SK-N-SH (cell line): ENCODE results near the gene GLYR1. TPM values are rescaled to one million over a fixed set of nuclear protein-coding genes. Genes with fewer than 3 reads are reported as not detected.

Source experiments
- CTCF ChIA-PET: fragments of 300-600, 350-600 bp; formaldehyde crosslinking; extraction: SDS; loops from one replicate; lab custom pipeline; 2021; lab: Yijun Ruan, JAX
- POLR2A ChIA-PET: fragments of 350-600 bp; sonication (Branson Sonifier 250); formaldehyde crosslinking; extraction: SDS; loops from one replicate; lab custom pipeline; 2020; ENCODE audit warnings: antibody characterized with exemption, inconsistent platforms; lab: Yijun Ruan, JAX
- DNase-seq: peaks from one replicate; pipeline ENCODE4 v3.0.0; 2012
- H2AFZ ChIP-seq: fragments of 200-600 bp; sonication (generic); 2 replicates; pipeline ENCODE4 v1.8.1; 2016; ENCODE audit warnings: antibody characterized with exemption, mild to moderate bottlenecking, low read depth
- H3F3A ChIP-seq: fragments of 200-600 bp; sonication (generic); replicated peaks from 2 replicates; pipeline ENCODE3; 2016; ENCODE audit warnings: antibody characterized with exemption, mild to moderate bottlenecking; ENCODE audit not compliant: insufficient read depth
- H3K27ac ChIP-seq, 2 experiments: fragments of 200-500 bp in 1 of 2; fragments of 200-600 bp in 1 of 2; sonication (Bioruptor generic) in 1 of 2; sonication (generic), shearing (Covaris generic) in 1 of 2; 2 replicates each; pipeline versions ENCODE4 v1.5.1 to v1.6.1; 2014 to 2016; ENCODE audit warnings: low read depth in 2 of 2, inconsistent platforms in 1 of 2, low read length in 1 of 2, mild to moderate bottlenecking in 1 of 2, mixed read lengths in 1 of 2
- H3K27me3 ChIP-seq: fragments of 200-600 bp; sonication (generic), shearing (Covaris generic); 2 replicates; pipeline ENCODE4 v1.6.1; 2016; ENCODE audit warnings: mixed run types; ENCODE audit not compliant: insufficient read depth
- H3K36me3 ChIP-seq, 2 experiments: fragments of 200-500 bp in 1 of 2; fragments of 200-600 bp in 1 of 2; sonication (Bioruptor generic) in 1 of 2; sonication (generic) in 1 of 2; replicated peaks in 1 of 2; 2 replicates each; pipeline versions ENCODE3 to v1.5.1; 2014 to 2016; ENCODE audit warnings: low read length in 1 of 2, mild to moderate bottlenecking in 1 of 2; ENCODE audit not compliant: insufficient read depth in 2 of 2, control insufficient read depth in 1 of 2
- H3K4me1 ChIP-seq, 2 experiments: fragments of 200-500 bp in 1 of 2; fragments of 200-600 bp in 1 of 2; sonication (Bioruptor generic) in 1 of 2; sonication (generic), shearing (Covaris generic) in 1 of 2; 2 replicates each; pipeline versions ENCODE4 v1.5.1 to v1.6.1; 2014 to 2016; ENCODE audit warnings: low read depth in 1 of 2, low read length in 1 of 2, mixed run types in 1 of 2; ENCODE audit not compliant: insufficient read depth in 2 of 2, control insufficient read depth in 1 of 2
- H3K4me2 ChIP-seq: fragments of 200-600 bp; sonication (generic), shearing (Covaris generic); 2 replicates; pipeline ENCODE4 v1.6.1; 2017; ENCODE audit warnings: mixed run types
- H3K4me3 ChIP-seq, 2 experiments: fragments of 200-500 bp in 1 of 2; fragments of 200-600 bp in 1 of 2; sonication (Bioruptor generic) in 1 of 2; sonication (generic), shearing (Covaris generic) in 1 of 2; 2 replicates each; pipeline versions ENCODE4 v1.5.1 to v1.8.1; 2014 to 2016; ENCODE audit warnings: low read depth in 2 of 2, inconsistent platforms in 1 of 2, low read length in 1 of 2, mild to moderate bottlenecking in 1 of 2, mixed read lengths in 1 of 2, moderate library complexity in 1 of 2
- H3K79me2 ChIP-seq: fragments of 200-600 bp; sonication (generic); 2 replicates; pipeline ENCODE4 v1.8.1; 2017; ENCODE audit warnings: mild to moderate bottlenecking; ENCODE audit not compliant: insufficient read depth
- H3K9ac ChIP-seq: fragments of 200-600 bp; sonication (generic); 2 replicates; pipeline ENCODE4 v1.6.1; 2017; ENCODE audit warnings: mixed run types
- H3K9me2 ChIP-seq: fragments of 200-600 bp; sonication (generic); 2 replicates; pipeline ENCODE4 v1.6.1; 2017; ENCODE audit warnings: mixed run types
- H3K9me3 ChIP-seq: fragments of 200-600 bp; sonication (generic); 2 replicates; pipeline ENCODE4 v1.6.1; 2017; ENCODE audit warnings: mixed run types, mild to moderate bottlenecking, moderate library complexity
- H4K20me1 ChIP-seq: fragments of 200-600 bp; sonication (generic); 2 replicates; pipeline ENCODE4 v1.6.1; 2017; ENCODE audit warnings: mild to moderate bottlenecking, mixed run types; ENCODE audit not compliant: insufficient read depth
- EP300 ChIP-seq, 2 experiments: IDR thresholded peaks; 2 replicates each; pipeline versions ENCODE4 v1.4.0 to v1.6.1; 2012; ENCODE audit warnings: borderline replicate concordance in 1 of 2, low read depth in 1 of 2, low read length in 1 of 2
- MXI1 ChIP-seq: IDR thresholded peaks from 2 replicates; pipeline ENCODE4 v1.6.1; 2012; ENCODE audit warnings: mild to moderate bottlenecking, low read depth, low read length, improper control_type of control experiment
- NRF1 ChIP-seq: IDR thresholded peaks from 2 replicates; pipeline ENCODE4 v1.6.1; 2012; ENCODE audit warnings: low read depth, mild to moderate bottlenecking, low read length
- SMC3 ChIP-seq: IDR thresholded peaks from 2 replicates; pipeline ENCODE4 v1.6.1; 2012; ENCODE audit warnings: low read depth, low read length, improper control_type of control experiment
- TAF1 ChIP-seq: IDR thresholded peaks from 2 replicates; pipeline ENCODE4 v1.6.1; 2012; ENCODE audit warnings: low read depth, mild to moderate bottlenecking, low read length, moderate library complexity, borderline replicate concordance
- TCF12 ChIP-seq: IDR thresholded peaks from 2 replicates; pipeline ENCODE4 v1.4.0; 2012
- WGBS: methylation state at CpG from one replicate; pipeline ENCODE4 v1.1.6; 2017; ENCODE audit warnings: low lambda C conversion rate; 5-methylcytosine and 5-hydroxymethylcytosine counted together
- polyA plus RNA-seq, 3 experiments: library from polyadenylated mRNA; depleted of rRNA; stranded (reverse); fragments of >200 nt; gene quantifications; 2 replicates each; pipeline ENCODE4 v1.2.3, GENCODE V29; 2012
- TF ChIP-seq, protein P1 (sequence below): fragments of 150-350 bp; IDR thresholded peaks from 2 replicates; pipeline ENCODE4 v1.6.1; 2017; ENCODE audit warnings: antibody characterized with exemption, low read length, low read depth, borderline replicate concordance

GLYR1 gene
- polyA plus RNA-seq, 1 of the 3 experiments (the other 2 are of a cell fraction) = 40.1 TPM

DNA sequence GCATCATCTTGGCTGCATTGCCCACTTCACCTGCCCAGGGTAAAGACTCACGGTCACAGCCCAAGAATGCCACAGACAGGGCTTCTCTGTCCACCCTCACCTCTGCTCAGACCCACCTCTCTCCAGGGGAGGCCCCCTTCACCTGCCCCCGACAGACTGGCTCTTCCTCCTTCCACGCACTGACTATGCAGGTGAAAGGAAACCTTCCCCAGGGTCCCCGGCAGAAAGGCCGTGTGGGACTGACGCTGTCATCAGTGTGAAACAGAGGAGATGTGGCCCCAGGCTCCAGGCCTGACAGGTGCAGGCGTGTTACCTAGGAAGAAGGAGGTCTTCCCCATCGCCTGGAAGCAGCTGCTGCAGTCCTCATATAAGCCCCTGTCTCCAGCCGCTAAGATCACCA is 35.3 kb downstream of the GLYR1 start:
- H2AFZ ChIP-seq = no peak overlapping the region
- no peaks in the 10 kb centered on the region for H3K27me3 ChIP-seq
- H3K36me3 ChIP-seq = peaks cover 30 to 40% of the 10 kb centered on the region in 2 experiments
- no peaks in the 10 kb centered on the region for H4K20me1 ChIP-seq
- no peaks in the 10 kb centered on the region for H3K9me3 ChIP-seq
- no peaks in the 10 kb centered on the region for H3K4me1 ChIP-seq
- H3F3A ChIP-seq = peaks cover 11% of the 10 kb centered on the region
- ChIA-PET CTCF (interaction anchor here (2.4 kb wide), 1 partner anchor 15 kb away, joined by 6 read pairs; no protein-coding TSS in a partner anchor), POLR2A (no interaction called here)
- no peak overlapping the region for H3K4me2 ChIP-seq
- no peaks in the 10 kb centered on the region for H3K79me2 ChIP-seq
- no peak overlapping the region for H3K4me3 ChIP-seq
- no peaks in the 10 kb centered on the region for H3K9me2 ChIP-seq
- no peak overlapping the region for H3K9ac ChIP-seq
- TF ChIP-seq EP300 (IDR thresholded peaks at IDR 0.05; ENCODE audit: borderline replicate concordance in 1 of 2, low read depth in 1 of 2, low read length in 1 of 2) = no peak
- TF ChIP-seq SMC3 = no peak
- TF ChIP-seq, protein P1, sequence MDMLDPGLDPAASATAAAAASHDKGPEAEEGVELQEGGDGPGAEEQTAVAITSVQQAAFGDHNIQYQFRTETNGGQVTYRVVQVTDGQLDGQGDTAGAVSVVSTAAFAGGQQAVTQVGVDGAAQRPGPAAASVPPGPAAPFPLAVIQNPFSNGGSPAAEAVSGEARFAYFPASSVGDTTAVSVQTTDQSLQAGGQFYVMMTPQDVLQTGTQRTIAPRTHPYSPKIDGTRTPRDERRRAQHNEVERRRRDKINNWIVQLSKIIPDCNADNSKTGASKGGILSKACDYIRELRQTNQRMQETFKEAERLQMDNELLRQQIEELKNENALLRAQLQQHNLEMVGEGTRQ = no peak
- no peak for TF ChIP-seq TCF12
- 100% methylated on average over 8 of the region's 9 CpGs for WGBS
- no peak overlapping the region for H3K27ac ChIP-seq
- no peak for DNase-seq

DNA sequence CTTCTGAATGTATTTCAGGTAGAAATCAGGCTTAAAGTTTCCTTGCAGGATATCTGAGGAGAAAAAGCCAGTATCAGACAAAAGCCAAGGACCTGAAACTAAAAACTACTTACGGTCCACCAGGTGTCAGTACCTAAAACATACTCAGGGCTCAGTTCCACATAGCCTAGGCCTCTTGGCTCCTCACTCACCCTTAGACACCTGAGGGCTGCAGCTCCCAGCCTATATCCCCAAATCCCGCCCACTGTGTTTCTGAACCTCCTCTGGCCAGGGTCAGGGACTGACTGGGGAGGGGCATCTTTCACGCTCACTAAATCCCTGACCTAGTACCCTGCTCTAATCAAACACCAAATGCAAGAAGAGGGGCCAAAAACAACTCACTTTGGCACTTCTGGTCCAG is 35.8 kb downstream of the GLYR1 start:
- no peaks in the 10 kb centered on the region for H4K20me1 ChIP-seq
- no peak overlapping the region for H3K9ac ChIP-seq
- H3K9me2 ChIP-seq = no peaks in the 10 kb centered on the region
- no peak overlapping the region for H3K4me3 ChIP-seq
- H3K27me3 ChIP-seq = no peaks in the 10 kb centered on the region
- 100% methylated on average over 3 of the region's 3 CpGs for WGBS
- no peaks in the 10 kb centered on the region for H3K79me2 ChIP-seq
- H2AFZ ChIP-seq = no peak overlapping the region
- POLR2A ChIA-PET = no interaction called here
- H3K4me1 ChIP-seq = no peaks in the 10 kb centered on the region
- peaks cover 11% of the 10 kb centered on the region for H3F3A ChIP-seq
- DNase-seq = no peak
- peaks cover 32 to 40% of the 10 kb centered on the region in 2 experiments for H3K36me3 ChIP-seq
- H3K27ac ChIP-seq = no peak overlapping the region
- H3K4me2 ChIP-seq = no peak overlapping the region
- no peak for TF ChIP-seq TAF1
- no peak for TF ChIP-seq NRF1
- no peaks in the 10 kb centered on the region for H3K9me3 ChIP-seq
- CTCF ChIA-PET = interaction anchor here (2.4 kb wide), 1 partner anchor 15 kb away, joined by 6 read pairs; no protein-coding TSS in a partner anchor

GRCh38 chr16:4806280-4806679 is 40.8 kb downstream of the GLYR1 start:
- Histone ChIP-seq H3K9me2 (no peaks in the 10 kb centered on the region), H3K4me1 (peaks cover 0 to 8% of the 10 kb centered on the region in 2 experiments; a peak in 3 of 4 replicates), H3K9me3 (no peaks in the 10 kb centered on the region), H3F3A (peaks cover 15% of the 10 kb centered on the region), H4K20me1 (no peaks in the 10 kb centered on the region), H3K79me2 (0 out of 2 replicates have a peak, but pooled peaks cover 5% of the 10 kb centered on the region), H3K4me2 (no peak overlapping the region), H3K4me3 (no peak overlapping the region), H3K27me3 (no peaks in the 10 kb centered on the region), H3K9ac (no peak overlapping the region), H3K36me3 (peaks cover 14 to 25% of the 10 kb centered on the region in 2 experiments), H2AFZ (no peak overlapping the region), H3K27ac (no peak overlapping the region)
- WGBS = 96% methylated on average over 6 of the region's 6 CpGs
- DNase-seq = no peak
- no peak for TF ChIP-seq MXI1
- CTCF ChIA-PET = no interaction called here
- POLR2A ChIA-PET = interaction anchor here (0.6 kb wide), 1 partner anchor 75 kb away, joined by 3 read pairs; no protein-coding TSS in a partner anchor
